Cortex of kidney (tissue), 1 donor: ENCODE data around the gene IQGAP3.
"Not testable (repeated sequence)": the region's sequence is repeated elsewhere in the genome, so short reads cannot be mapped to it uniquely, and the experiment has no call there.

Experiments
- DNase-seq: peaks from one replicate; lab custom pipeline; 2025; lab: John Stamatoyannopoulos, UW

The IQGAP3 gene, protein sequence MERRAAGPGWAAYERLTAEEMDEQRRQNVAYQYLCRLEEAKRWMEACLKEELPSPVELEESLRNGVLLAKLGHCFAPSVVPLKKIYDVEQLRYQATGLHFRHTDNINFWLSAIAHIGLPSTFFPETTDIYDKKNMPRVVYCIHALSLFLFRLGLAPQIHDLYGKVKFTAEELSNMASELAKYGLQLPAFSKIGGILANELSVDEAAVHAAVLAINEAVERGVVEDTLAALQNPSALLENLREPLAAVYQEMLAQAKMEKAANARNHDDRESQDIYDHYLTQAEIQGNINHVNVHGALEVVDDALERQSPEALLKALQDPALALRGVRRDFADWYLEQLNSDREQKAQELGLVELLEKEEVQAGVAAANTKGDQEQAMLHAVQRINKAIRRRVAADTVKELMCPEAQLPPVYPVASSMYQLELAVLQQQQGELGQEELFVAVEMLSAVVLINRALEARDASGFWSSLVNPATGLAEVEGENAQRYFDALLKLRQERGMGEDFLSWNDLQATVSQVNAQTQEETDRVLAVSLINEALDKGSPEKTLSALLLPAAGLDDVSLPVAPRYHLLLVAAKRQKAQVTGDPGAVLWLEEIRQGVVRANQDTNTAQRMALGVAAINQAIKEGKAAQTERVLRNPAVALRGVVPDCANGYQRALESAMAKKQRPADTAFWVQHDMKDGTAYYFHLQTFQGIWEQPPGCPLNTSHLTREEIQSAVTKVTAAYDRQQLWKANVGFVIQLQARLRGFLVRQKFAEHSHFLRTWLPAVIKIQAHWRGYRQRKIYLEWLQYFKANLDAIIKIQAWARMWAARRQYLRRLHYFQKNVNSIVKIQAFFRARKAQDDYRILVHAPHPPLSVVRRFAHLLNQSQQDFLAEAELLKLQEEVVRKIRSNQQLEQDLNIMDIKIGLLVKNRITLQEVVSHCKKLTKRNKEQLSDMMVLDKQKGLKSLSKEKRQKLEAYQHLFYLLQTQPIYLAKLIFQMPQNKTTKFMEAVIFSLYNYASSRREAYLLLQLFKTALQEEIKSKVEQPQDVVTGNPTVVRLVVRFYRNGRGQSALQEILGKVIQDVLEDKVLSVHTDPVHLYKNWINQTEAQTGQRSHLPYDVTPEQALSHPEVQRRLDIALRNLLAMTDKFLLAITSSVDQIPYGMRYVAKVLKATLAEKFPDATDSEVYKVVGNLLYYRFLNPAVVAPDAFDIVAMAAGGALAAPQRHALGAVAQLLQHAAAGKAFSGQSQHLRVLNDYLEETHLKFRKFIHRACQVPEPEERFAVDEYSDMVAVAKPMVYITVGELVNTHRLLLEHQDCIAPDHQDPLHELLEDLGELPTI (N-terminal part only)

DNA sequence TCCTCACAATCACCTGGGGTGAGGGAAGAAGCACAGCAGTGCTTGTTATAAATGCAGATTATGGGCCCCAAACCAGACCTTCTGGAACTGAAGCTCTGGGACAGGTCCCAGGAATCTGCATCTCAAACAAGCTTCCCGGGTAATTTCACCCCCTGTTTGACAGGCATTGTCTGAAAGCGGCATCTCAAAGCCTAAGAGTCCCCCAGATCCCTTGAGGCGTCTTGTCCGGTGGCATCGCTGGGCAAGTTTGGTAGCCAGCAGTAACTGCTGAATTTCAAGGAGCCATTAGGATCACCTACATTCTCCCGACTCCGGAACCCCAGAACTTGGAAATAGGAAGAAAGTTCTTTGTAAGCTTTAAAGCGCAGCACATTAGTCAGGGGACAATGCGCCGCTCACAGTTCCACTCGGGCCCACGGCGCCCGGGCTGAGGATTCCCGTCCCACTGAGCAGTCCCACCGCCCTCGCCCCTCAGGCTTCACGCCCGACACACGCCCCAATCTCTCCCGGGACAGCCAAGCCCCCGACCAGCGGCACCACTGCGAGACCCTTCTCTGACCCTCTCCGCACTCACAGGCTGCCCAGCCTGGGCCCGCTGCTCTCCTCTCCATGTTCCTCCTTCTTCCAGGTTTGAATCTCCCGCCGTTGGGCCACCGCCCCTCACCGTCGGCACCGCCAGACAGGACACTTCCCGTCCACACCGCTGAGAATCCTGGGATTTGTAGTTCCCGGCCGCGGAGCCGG is at the start of gene IQGAP3:
Gene IQGAP3, minus strand, starts transcription at position 647 of the 744 bp plus-strand sequence. Its CDS starts 36 bp downstream, at position 611.
- DNase-seq: no peak

DNA sequence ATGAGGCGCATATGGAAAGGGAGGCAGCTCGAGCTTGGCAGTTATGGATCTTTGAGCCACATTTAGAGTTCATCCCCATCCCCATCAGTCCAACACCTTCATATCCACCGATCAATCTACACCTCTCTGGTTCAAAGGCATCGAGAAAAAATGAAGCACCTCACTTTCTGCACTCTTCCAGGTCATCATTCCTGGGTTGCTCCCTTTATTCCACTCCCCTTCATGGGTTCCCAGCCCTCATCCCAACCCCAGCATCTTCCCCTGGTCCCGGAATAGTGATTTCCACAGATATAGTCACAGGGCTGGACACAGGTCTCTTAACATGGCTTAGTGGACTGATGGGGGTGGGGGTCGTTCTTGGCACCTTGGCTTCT is 47.2 kb upstream of the IQGAP3 start:
- no peak for DNase-seq

DNA sequence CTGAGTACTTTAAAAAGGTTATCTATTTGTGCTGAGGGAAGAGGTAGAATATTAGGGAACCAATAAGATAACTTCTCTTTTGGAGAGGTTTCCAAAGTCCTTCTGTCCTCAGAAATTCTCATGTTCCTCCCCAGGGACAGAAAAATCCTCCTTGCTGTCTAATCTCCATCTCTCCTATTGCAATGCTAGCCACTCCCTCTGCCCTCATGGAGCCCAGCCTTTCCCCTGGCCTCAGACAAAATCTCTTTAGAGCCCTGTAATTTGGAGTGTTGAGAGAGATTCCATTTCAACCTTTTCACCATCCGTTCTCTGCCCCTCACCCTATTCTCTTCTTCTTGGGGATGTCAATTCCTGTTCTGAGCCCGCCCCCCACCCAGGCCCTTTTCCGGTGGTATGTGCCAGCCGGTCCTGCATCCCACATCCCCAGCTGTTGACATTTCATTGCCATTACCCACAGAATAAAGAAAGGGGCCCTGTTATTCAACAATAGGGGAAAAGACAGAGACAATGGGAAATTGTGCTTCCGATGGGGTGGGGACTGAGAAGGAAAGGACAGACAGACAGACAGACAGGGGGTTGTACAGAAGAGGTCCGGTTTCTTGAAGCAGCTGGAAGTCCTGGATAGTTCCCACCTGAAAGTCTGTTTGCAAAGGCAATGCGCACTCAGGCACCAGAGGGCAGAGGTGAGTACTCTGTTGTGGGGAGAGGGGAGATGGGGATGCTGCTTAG is 46.7 kb upstream of the IQGAP3 start, which contains the start of gene HAPLN2:
Gene HAPLN2, plus strand, starts transcription at position 563 of the 729 bp plus-strand sequence. CDS start 4,076 bp downstream, outside the sequence.
- DNase-seq: no peak

DNA sequence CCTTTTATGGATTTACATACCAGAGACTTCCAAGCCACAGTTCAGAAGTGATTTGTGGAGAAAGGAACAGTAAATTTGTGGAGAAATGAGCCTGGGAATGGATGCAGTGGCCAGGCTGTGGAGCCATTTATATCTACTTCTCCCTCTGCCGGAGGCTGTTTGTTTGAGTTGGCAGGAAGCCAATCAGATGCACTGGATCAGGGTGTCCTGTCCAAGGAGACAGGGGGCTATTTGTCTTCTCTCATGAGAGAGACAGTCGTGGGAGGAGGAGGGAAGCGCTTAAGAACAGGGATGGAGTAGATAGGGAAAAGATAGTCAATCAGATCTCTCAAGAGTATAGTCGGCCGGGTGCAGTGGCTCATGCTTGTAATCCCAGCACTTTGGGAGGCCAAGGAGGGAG is 44.1 kb upstream of the IQGAP3 start:
- no peak for DNase-seq

DNA sequence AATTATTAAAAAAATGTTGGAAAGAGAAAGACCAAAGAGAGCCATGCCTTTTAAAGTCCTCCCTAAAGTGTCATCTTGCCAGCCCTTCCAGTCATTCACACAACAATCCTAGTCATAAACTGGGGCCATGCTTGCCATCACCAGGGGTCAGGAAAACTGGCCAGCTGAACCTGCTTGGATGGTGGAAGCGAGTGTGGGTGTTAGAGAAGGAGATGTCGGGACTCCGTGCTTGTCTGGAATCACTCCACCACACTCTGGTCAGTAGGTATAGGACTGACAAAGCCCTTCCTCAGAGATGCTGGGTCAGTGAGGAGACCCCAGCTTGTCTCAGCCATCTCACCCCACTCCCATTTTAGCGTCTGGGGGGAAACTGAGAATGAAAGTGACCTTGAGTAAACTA is 43.6 kb upstream of the IQGAP3 start:
- DNase-seq: no peak

DNA sequence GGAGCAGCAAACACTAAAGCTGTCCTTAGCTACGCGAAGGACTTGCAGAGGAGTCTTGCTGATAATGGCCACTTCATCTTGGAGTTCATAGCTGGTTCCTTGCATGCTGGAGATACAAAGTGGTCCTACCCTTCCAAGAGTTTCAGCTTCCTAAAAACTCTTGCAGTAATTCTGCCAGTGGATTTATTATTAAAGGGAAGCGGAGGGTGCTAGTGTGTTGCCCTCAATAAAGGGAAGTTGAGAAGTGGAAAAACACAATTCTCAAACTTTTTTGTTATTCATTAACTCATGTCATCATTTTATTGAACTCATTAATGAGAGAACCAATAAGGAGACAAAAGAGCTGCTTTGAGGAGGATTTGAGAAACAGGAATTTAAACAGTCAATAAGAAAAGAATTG is 40.3 kb upstream of the IQGAP3 start:
- DNase-seq: no peak

DNA sequence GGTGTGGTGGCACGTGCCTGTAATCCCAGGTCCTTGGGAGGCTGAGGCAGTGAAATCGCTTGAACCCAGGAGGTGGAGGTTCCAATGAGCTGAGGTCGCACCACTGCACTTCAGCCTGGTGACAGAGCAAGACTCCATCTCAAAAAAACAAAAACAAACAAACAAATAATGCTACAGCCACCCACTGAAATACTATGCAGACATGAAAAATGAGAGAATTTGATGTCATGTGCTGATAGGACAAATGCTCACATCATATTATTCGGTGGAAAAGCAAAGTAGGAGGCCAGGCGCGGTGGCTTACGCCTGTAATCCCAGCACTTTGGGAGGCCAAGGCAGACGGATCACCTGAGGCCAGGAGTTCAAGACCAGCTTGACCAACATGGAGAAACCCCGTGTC is 37.7 kb upstream of the IQGAP3 start:
- DNase-seq: not testable (repeated sequence)

DNA sequence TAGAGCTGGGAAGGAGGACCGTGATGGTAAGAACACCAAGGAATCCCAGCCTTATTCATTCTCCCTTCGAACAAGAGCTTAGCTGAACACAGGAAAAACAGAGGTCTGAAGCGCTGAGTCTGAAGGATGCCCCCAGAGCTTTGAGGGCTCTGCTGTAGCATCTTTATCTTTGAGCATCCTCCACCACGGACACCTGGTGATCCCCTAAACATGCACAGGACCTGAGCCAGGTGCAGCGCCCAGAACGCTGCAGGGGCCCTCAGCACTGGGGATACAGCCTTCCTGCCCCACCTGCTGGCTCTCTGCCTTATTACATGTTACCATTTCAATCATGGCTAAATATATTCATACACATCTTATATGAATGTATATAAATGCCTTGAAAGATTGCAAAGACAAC is 36.6 kb upstream of the IQGAP3 start:
- no peak for DNase-seq

DNA sequence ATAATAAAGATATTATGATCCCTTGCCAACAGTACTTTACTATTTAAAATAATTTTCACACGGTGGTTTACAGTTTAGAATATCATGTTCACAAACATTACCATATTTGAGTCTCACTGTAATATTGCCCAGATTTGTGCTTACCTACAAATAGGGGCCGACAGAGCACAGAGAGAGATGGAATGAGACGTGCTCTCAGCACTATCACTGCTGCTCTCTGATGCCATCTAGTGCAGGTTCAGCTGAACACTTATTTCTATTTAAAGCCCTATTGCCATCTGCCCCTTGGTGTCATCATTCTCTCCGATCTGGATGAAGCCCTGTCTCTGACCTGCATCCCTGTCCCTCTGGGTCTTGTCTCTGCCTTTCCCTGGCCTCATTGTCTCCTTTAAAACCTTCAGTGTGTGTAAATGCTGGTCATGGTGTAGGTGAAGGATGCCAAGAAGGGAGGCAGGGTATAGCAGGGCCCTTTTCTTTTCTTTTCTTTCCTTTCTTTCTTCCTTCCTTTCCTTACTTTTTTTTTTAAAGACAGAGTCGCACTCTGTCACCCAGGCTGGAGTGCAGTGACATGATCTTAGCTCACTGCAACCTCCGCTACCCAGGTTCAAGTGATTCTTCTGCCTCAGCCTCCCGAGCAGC is 35.8 kb upstream of the IQGAP3 start:
- no peak for DNase-seq

DNA sequence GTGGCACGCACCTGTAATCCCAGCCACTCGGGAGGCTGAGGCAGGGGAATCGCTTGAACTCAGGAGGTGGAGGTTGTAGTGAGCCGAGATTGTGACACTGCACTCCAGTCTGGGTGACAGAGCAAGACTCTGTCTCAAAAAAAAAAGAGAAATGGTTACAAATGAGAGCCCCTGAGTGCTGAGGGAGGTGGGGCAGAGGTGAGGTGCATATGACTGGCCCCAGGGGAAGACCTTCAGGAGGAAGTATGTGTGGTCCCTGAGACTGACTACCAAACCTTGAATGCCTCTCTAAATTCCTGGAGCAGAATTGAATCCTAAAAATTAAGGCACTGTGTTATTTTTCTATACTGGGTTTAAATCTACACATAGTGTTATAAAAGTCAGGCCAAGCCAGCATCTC is 35.0 kb upstream of the IQGAP3 start:
- not testable (repeated sequence) for DNase-seq

DNA sequence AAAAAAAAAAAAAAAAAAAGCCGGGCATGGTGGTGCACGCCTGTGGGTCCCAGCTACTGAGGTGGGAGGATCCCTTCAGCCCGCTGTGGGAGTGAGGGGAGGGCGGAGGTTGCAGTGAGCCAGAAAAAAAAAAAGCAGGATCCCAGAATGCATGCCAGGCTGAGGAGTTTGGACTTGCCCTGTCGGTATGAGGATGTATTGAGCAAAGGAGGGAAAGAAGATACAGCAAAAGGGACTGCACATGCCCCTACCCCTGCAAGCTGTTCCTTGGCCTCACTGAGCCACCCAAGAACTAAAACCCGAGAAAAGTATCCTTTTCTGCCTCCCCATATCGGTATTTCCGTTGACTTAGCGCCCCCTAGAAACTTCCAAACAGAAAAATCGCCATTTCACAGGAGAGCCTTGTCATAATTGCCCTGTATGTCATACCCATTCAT is 30.2 kb upstream of the IQGAP3 start:
- DNase-seq: no peak

DNA sequence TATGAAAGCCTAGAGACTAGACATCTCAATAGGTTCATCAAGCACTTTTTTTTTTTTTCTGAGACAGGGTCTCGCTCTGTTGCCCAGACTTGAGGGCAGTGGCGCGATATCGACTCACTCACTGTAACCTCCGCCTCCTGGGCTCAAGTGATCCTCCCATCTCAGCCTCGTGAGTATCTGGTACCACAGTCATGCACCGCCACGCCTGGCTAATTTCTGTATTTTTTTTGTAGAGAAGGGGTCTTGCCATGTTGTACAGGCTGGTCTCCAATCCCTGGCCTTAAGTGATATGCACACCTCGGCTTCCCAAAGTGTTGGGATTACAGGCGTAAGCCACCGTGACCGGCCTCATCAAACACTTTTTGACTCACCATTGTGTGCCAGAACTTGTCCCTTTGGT is 29.5 kb upstream of the IQGAP3 start:
- DNase-seq: no peak

DNA sequence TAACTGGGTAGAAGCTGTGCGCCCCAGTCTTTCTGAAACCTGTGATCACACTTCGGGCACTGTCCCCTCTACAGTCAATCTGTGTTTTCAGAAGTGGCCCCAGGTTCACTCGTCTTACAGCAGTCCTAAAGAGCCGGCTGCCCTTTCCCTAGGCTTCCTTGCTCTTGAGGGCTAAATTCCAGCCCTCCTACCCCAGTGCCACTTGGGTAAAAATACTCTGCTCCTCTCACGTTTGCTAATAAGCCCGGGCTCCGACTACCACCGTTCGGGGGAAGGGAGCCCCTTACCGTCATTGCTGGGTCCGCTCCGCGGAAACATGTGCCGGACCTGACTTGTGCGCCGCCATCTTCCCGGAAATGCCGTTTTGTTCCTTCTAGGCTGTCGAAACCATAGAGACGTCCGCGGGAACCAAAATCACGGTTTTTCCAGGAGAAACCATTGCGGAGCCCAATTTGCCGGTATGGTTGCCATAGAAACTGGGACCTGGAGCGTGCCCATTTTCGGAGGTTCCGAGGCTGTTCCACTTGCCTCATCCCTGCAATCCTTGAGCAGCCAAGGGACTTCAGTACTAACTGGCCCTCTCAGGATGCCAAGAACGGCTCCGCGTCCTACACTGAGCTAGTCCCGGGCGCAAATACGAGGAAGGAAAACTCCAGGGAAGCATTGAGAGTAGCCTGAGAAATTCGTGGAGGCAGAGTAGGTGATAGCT is 28.9 kb upstream of the IQGAP3 start, which contains the start of gene GPATCH4:
Gene GPATCH4, minus strand, starts transcription at position 358 of the 709 bp plus-strand sequence.
- DNase-seq: no peak

DNA sequence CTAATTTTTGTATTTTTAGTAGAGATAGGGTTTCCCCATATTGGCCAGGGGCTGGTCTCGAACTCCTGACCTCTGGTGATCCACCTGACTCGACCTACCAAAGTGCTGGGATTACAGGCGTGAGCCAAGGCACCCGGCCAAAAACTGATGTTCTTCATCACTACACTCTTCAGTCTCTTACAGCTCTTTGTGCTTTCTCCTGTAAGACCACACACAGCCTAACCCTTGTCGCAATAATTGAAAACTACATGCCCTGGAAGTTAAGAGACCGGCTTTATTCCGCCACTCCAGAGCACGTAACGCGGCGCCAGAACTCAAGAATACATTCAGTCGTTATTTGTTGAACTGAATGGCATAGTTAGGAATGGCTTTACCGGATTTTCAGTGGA is 28.4 kb upstream of the IQGAP3 start:
- DNase-seq: no peak

DNA sequence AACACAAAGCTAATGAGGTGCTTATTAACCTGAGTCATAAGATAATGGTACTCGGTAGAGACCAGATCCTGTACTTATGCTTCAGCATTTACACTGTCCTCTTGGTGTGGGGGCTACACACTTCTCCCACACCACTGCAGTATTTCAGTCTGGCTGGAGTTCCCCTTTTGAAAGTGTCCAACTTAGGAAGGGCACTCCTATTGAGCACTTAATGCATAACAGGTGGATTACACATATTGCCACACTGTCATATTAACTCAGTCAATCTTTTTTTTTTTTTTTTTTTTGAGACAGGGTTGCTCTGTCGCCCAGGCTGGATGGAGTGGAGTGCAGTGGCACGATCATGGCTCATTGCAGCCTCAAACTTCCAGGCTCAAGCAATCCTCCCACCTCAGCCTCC is 27.4 kb upstream of the IQGAP3 start:
- no peak for DNase-seq

DNA sequence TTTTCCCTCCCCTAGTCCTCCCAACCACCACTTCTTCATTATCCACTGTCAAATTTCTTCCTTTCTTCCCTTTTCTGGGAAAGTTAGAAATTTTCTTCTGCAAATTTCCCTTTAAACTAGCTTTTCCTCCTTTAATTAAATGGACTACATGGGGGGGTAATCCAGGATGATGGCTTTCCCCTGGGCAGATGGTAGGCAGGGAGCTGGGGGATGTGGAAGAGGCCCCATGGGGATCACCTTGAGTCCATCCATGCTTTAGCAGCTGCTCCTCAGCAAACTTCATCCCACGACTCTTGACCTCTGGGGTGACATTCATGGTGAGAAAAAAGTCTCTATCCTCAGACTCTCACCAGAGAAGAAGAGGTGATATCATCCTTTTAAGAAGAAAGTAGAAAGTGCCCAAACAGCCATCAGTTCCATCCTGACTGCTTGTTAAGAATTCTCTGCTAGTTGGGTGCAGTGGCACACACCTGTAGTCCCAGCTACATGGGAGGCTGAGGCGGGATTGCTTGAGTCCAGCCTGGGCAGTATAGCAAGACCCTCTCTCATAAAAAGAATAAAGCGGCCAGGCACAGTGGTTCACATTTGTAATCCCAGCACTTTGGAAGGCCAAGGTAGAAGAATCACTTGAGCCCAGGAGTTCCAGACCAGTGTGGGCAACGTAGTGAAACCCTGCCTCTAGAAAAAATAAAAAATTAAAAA is 26.5 kb upstream of the IQGAP3 start:
- no peak for DNase-seq

DNA sequence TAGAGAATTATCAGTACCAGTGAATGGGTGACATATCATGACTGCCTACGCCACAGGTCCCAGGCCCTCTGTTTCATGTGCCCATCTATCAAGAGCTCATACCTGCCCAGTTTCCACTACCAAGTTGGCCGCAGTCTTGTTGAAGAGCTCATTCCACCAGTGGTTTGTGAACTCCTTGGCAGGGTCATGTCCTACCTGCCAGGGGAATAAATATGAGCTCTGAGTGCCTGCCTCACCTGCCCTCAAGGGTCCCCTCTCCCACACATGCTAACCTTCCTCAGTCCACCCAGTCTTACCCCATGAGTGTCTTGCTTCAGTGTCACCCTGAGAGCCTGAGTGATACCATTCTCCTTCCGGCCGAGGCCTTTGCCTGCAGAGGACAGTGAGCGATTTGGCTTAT is 25.8 kb upstream of the IQGAP3 start:
- DNase-seq: no peak

DNA sequence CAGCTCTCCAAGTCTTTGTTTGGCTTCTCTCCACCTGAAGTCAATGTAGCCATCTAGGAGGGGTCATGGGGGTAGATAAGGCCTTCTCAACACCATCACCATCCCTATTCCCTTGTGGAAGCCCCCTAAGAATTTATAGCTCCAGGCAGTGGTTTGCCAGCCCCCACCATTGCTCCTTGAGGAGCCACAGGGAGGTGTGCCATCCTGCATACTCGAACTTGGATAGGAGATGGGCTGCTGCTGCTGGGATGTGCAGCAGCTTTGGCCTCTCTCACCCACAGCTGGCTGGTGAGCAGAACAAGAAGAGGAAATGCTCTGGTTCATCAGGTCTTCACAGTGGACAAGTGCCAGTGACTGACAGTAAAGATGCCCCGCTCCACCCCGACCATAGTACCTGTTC is 24.1 kb upstream of the IQGAP3 start:
- no peak for DNase-seq

DNA sequence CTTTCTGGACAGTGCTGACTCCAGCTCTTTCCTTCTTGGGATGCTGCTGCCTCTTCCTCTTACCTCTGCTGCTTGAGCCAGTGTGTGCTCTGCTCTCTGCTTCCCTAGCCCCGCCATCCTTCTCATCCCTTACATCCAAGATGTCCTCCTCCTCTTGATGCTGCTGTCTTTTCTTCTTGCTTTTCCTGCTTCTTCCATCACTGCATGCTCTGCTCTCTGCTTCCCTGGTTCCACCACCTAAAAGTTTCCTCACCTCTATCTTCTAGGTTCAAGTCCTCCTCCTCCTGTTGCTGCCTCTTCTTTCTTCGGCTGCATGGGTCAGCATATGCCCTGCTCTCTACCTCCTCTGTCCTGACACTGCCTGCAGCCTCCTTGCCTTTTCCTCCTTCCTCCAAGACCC is 22.7 kb upstream of the IQGAP3 start:
- no peak for DNase-seq
